Measurements from ENCODE around the gene HIVEP2. TPM values are rescaled to one million over a fixed set of nuclear protein-coding genes. Genes with fewer than 3 reads are reported as not detected.

Gene HIVEP2
- total and polyA plus RNA-seq, 12 donors, result 5.4 to 27.6 (median 16.4) TPM

DNA sequence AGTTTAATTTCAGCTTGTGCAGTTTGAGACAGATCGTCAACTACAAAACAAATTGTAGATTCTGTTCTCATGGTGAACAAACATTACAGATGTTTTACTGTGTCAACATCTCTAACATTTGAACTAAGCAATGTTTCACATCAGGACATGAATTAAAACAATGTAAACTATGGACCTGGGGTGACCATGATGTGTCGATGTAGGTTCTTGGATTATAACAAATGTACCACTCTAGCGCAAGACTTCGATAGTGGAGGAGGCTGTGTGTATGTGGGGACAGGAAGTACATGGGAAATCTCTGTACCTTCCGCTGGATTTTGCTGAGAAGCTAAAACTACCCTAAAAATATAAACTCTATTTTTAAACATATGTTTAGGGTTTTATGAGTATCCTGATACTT, 17.1 kb downstream of the HIVEP2 start:
- TF ChIP-seq, protein P1, sequence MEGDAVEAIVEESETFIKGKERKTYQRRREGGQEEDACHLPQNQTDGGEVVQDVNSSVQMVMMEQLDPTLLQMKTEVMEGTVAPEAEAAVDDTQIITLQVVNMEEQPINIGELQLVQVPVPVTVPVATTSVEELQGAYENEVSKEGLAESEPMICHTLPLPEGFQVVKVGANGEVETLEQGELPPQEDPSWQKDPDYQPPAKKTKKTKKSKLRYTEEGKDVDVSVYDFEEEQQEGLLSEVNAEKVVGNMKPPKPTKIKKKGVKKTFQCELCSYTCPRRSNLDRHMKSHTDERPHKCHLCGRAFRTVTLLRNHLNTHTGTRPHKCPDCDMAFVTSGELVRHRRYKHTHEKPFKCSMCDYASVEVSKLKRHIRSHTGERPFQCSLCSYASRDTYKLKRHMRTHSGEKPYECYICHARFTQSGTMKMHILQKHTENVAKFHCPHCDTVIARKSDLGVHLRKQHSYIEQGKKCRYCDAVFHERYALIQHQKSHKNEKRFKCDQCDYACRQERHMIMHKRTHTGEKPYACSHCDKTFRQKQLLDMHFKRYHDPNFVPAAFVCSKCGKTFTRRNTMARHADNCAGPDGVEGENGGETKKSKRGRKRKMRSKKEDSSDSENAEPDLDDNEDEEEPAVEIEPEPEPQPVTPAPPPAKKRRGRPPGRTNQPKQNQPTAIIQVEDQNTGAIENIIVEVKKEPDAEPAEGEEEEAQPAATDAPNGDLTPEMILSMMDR (IDR thresholded peaks at IDR 0.05), result no peak
- no peak for TF ChIP-seq POLR2A (IDR thresholded peaks at IDR 0.05)
- Histone ChIP-seq H3K4me3 (peak overlapping the region in 1 of 4 donors; percentile 82), H3K9me3 (replicated peaks in 1 of 3) (no peaks in the 10 kb centered on the region), H3K27me3 (no peaks in the 10 kb centered on the region), H3K36me3 (replicated peaks in 1 of 2) (no peaks in the 10 kb centered on the region), H3K27ac (peak overlapping the region in 1 of 5 donors; percentile 97), H3K4me1 (replicated peaks in 1 of 2) (peaks cover 7 to 35% of the 10 kb centered on the region in 2 donors)
- no peak for DNase-seq
- WGBS, 4 donors, result 70 to 81% (median 73%) methylated on average over 5 of the region's 5 CpGs
- intact Hi-C loops (cut with DNase I), result no loop called here

DNA sequence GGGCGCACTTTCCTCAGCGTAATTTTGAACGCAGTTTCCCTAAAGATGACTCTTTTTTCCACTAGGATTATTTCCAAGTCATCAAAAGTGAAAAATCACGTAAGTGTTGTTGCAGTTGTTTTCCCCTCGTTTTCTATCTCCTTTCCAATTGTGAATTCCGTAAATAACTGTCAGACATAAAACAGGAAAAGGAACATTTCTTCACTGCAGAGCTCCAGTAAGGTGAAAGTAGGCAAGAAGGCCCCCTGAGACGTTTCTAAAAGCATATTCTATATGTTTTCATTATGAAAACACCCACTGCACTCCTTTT, 17.8 kb downstream of the HIVEP2 start:
- Histone ChIP-seq H3K27ac (peak overlapping the region in 4 of 5 donors; percentile 89 to 97 (median 96)), H3K4me3 (peak overlapping the region in 3 of 4 donors; percentile 36 to 82 (median 54)), H3K27me3 (no peaks in the 10 kb centered on the region), H3K4me1 (replicated peaks in 1 of 2) (peaks cover 7 to 35% of the 10 kb centered on the region in 2 donors), H3K9me3 (replicated peaks in 1 of 3) (no peaks in the 10 kb centered on the region), H3K36me3 (replicated peaks in 1 of 2) (no peaks in the 10 kb centered on the region)
- 0 to 2% (median 1%) methylated on average over 7 of the region's 7 CpGs for WGBS, 4 donors
- intact Hi-C loops (cut with DNase I), result no loop called here
- TF ChIP-seq POLR2A (IDR thresholded peaks at IDR 0.05), result no peak
- TF ChIP-seq, protein P1 (IDR thresholded peaks at IDR 0.05), result no peak
- no peak for DNase-seq

DNA sequence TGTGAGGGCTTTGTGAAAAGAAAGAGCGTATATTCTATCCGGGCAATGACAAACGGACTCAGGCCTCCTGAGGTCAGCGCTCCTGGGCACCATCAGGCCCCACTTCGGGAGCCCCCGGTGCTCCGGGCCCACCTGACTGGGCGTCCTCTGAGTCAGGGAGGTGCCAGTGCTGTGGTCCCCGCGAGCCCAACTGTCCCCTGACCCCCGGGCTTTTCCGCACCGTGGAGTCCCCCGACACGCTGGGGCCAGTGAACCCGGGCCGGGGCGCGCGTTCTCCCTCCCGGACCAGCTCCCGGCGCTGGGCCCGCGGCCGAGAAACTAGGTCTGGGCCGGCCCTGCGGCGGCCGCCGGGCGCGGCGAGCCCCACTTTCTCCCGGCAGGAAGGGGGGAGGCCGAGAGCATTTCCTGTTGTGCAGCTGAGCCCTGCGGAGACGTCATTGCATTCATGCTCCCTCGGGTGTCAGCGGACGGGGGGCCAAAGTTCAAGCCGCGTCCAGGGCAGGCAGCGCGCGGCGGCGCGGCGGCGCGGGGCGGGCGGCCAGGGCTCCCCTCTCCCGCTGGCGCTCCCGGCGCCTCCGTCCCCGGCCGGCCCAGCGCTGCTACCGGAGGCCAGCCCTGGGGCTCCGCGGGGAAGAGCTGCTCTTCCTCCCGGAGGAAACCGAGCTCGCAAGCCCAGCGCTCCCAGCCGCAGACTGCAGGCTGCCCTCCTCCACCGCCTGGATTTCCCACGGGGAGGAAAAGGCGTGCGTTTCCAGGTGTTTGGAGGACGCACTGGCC, 18.3 kb downstream of the HIVEP2 start:
- Histone ChIP-seq H3K27me3 (no peaks in the 10 kb centered on the region), H3K4me1 (replicated peaks in 1 of 2) (peaks cover 7 to 35% of the 10 kb centered on the region in 2 donors), H3K9me3 (replicated peaks in 1 of 3) (no peaks in the 10 kb centered on the region), H3K4me3 (peak overlapping the region in 3 of 4 donors; percentile 54 to 82 (median 54)), H3K27ac (peak overlapping the region; percentile 82 to 97 (median 94)), H3K36me3 (replicated peaks in 1 of 2) (no peaks in the 10 kb centered on the region)
- intact Hi-C loops (cut with DNase I), result no loop called here
- DNase-seq, result peak; percentile 82 to 92 (median 87)
- TF ChIP-seq, protein P1 (IDR thresholded peaks at IDR 0.05), result no peak
- peak; percentile 22 to 76 for TF ChIP-seq POLR2A (IDR thresholded peaks at IDR 0.05)
- WGBS, 4 donors, result 1 to 6% (median 1%) methylated on average over 11 to 75 of the region's 75 CpGs

DNA sequence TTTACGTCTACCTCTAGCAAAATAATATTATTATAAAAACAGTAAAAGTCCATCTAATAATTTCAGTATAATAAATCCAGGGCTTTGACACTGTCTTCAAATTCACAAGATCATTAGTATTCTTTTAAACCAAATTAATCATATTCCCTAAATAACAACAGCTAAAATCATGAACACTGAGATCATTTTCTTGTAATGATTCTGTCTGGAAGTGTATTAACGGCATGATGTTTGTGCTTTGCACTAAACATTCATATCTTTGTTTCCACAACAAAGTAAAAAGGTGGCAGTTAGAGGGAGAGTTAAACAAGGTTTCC, 18.8 kb downstream of the HIVEP2 start:
- Histone ChIP-seq H3K27ac (peak overlapping the region; percentile 82 to 97 (median 94)), H3K4me3 (peak overlapping the region in 1 of 4 donors; percentile 82), H3K27me3 (no peaks in the 10 kb centered on the region), H3K36me3 (replicated peaks in 1 of 2) (no peaks in the 10 kb centered on the region), H3K4me1 (replicated peaks in 1 of 2) (peaks cover 7 to 35% of the 10 kb centered on the region in 2 donors), H3K9me3 (replicated peaks in 1 of 3) (no peaks in the 10 kb centered on the region)
- no peak for DNase-seq
- WGBS, 4 donors, result 48 to 65% (median 55%) methylated on average over 2 of the region's 2 CpGs
- TF ChIP-seq, protein P1 (IDR thresholded peaks at IDR 0.05), result no peak
- TF ChIP-seq POLR2A (IDR thresholded peaks at IDR 0.05), result no peak
- intact Hi-C loops (cut with DNase I), result no loop called here
